HEK293T (cell line): Measurements from ENCODE around the gene MED12L.

Source experiments
- FOXK2 ChIP-seq: fragments of 450-650 bp; IDR thresholded peaks from 2 replicates; pipeline ENCODE4 v1.6.1; 2016; ENCODE audit warnings: mild to moderate bottlenecking
- HDGF ChIP-seq: fragments of 450-650 bp; IDR thresholded peaks from 2 replicates; pipeline ENCODE4 v1.6.1; 2017; ENCODE audit warnings: antibody characterized with exemption, borderline replicate concordance
- NFRKB ChIP-seq: fragments of 450-650 bp; IDR thresholded peaks from 2 replicates; pipeline ENCODE4 v1.6.1; 2016; ENCODE audit warnings: mild to moderate bottlenecking, moderate library complexity
- PKNOX1 ChIP-seq: fragments of 450-650 bp; IDR thresholded peaks from 2 replicates; pipeline ENCODE4 v1.6.1; 2016
- SP1 ChIP-seq: fragments of 450-650 bp; IDR thresholded peaks from 2 replicates; pipeline ENCODE4 v1.6.1; 2017
- ZNF384 ChIP-seq: fragments of 450-650 bp; IDR thresholded peaks from 2 replicates; pipeline ENCODE4 v1.6.1; 2016

- no peak for TF ChIP-seq PKNOX1
- TF ChIP-seq SP1 = no peak
- TF ChIP-seq HDGF = no peak
- TF ChIP-seq FOXK2 = no peak
- no peak for TF ChIP-seq NFRKB
- TF ChIP-seq ZNF384 = no peak
Observed at GRCh38 chr3:151155409-151156128, 70.1 kb downstream of the MED12L start.
